ENCODE data around the gene ESYT3. TPM values are rescaled to one million over a fixed set of nuclear protein-coding genes. Genes with fewer than 3 reads are reported as not detected.

The ESYT3 gene
- total and polyA plus RNA-seq, 9 of the 15 experiments (the other 6 are each of a cell fraction or from before 2014, with no cell fraction given) = not detected

GRCh38 chr3:138394686-138395085, 39.7 kb upstream of the ESYT3 start (continued):
- TF ChIP-seq MGA (IDR thresholded peaks at IDR 0.05) (no peak), SIX5 (IDR thresholded peaks at IDR 0.05; ENCODE audit: borderline replicate concordance in 1 of 2, insufficient read depth in 1 of 2, low read depth in 1 of 2, low read length in 2 of 2) (no peak), E4F1 (CRISPR knock-in tag; IDR thresholded peaks at IDR 0.05; ENCODE audit: borderline replicate concordance) (no peak), HMGXB4 (CRISPR knock-in tag; IDR thresholded peaks at IDR 0.05) (no peak), ZNF551 (CRISPR knock-in tag; IDR thresholded peaks at IDR 0.05) (no peak), MEIS2 (IDR thresholded peaks at IDR 0.05; ENCODE audit: partially characterized antibody) (no peak), SP2 (IDR thresholded peaks at IDR 0.05; ENCODE audit: extremely low read depth, low read depth, low read length, poor library complexity, severe bottlenecking) (no peak), ELF4 (CRISPR knock-in tag; IDR thresholded peaks at IDR 0.05) (no peak), DDX20 (tag; IDR thresholded peaks at IDR 0.05; ENCODE audit: low read depth) (no peak), ETS2 (tag; IDR thresholded peaks at IDR 0.05; ENCODE audit: borderline replicate concordance, poor library complexity, severe bottlenecking) (no peak), PHTF2 (CRISPR knock-in tag; IDR thresholded peaks at IDR 0.05) (no peak), POLR2G (IDR thresholded peaks at IDR 0.05; ENCODE audit: low read depth, low read length) (no peak)

Data from K562 (cell line).